ENCODE results near the gene TAS2R14.

- TF ChIP-seq CTCF (conservative IDR thresholded peaks at IDR 0.05; ENCODE audit: low read length) (no peak), EZH2phosphoT487 (IDR thresholded peaks at IDR 0.05; ENCODE audit: borderline replicate concordance) (no peak)
These were observed 29.8 kb upstream of the TAS2R14 start for GRCh38 chr12:10968765-10969456.

Data from Loucy (cell line).